SK-N-SH treated with all-trans-retinoic acid at 6 μM for 48 hours (cell line): ENCODE measurements around the gene NUTM2B.
"Not testable (repeated sequence)": the region's sequence is repeated elsewhere in the genome, so short reads cannot be mapped to it uniquely, and the experiment has no call there.

ENCODE experiments used
- ISL1 ChIP-seq: fragments of 250-450 bp; sonication (Bioruptor Pico); IDR thresholded peaks from 2 replicates; pipeline ENCODE4 v2.1.2; 2022; ENCODE audit warnings: mild to moderate bottlenecking, moderate library complexity
- PATZ1 ChIP-seq: fragments of 250-450 bp; sonication (Bioruptor Pico); IDR thresholded peaks from 2 replicates; pipeline ENCODE4 v1.8.0; 2020; ENCODE audit warnings: mild to moderate bottlenecking, moderate library complexity, borderline replicate concordance
- ZNF8 ChIP-seq: fragments of 450-650 bp; formaldehyde crosslinking; IDR thresholded peaks from 2 replicates; pipeline ENCODE4 v1.5.0; 2020; ENCODE audit warnings: mild to moderate bottlenecking, moderate library complexity

GRCh38 chr10:79700381-79700944, 2.6 kb upstream of the NUTM2B start:
- TF ChIP-seq PATZ1 (CRISPR knock-in tag); ZNF8; ISL1 (CRISPR knock-in tag): not testable (repeated sequence)
